ENCODE measurements around the gene RIPK1. TPM values are rescaled to one million over a fixed set of nuclear protein-coding genes. Genes with fewer than 3 reads are reported as not detected.

Gene RIPK1
- total and polyA plus RNA-seq, 10 of the 15 experiments (the other 5 are each of a cell fraction or from before 2014, with no cell fraction given), result 1.6 to 11.2 (median 6.3) TPM

- ATAC-seq (no peak), FAIRE-seq (no peak), DNase-seq (ENCODE audit: low read depth, low spot score) (no peak)
- H3K27ac ChIP-seq (ENCODE audit: control insufficient read depth, insufficient read depth), result no peak overlapping the region
- H3K36me3 ChIP-seq (ENCODE audit: control insufficient read depth in 2 of 2, insufficient read depth in 2 of 2, low read length in 1 of 2), result no peaks in the 10 kb centered on the region
- ChIA-PET CTCF (interaction anchor here (0.6 to 2.5 kb wide), 11 partner anchors 10 to 266 kb away, joined by 3 to 23 read pairs (median 5); partner anchors contain the start of gene NQO2), RAD21 (ENCODE audit: unreplicated experiment) (interaction anchor here (1.0 to 2.4 kb wide), 4 partner anchors 14 to 266 kb away, joined by 3 to 12 read pairs (median 4); no protein-coding TSS in a partner anchor), POLR2A (no interaction called here), SMC1A (ENCODE audit: uncharacterized antibody, unreplicated experiment) (interaction anchor here (0.6 to 3.6 kb wide), 9 partner anchors 19 to 675 kb away, joined by 3 to 18 read pairs (median 3); no protein-coding TSS in a partner anchor)
- no TSS peak for BruUV-seq (replicated peaks)
- no peak overlapping the region for H3K4me2 ChIP-seq (ENCODE audit: control insufficient read depth, insufficient read depth)
- H4K20me1 ChIP-seq (ENCODE audit: control insufficient read depth, insufficient read depth), result no peaks in the 10 kb centered on the region
- H3K27me3 ChIP-seq (replicated peaks in 1 of 2; ENCODE audit: control insufficient read depth in 2 of 2, insufficient read depth in 2 of 2, low read length in 1 of 2), result no peaks in the 10 kb centered on the region; a peak in 2 of 4 replicates
- no peak overlapping the region for H3K9ac ChIP-seq (ENCODE audit: control insufficient read depth, insufficient read depth, low read length)
- H3K9me3 ChIP-seq (replicated peaks; ENCODE audit: control insufficient read depth, insufficient read depth, low read length), result no peaks in the 10 kb centered on the region
- H3K4me1 ChIP-seq (ENCODE audit: control insufficient read depth, insufficient read depth, low read length), result no peaks in the 10 kb centered on the region
- no peak overlapping the region for H2AFZ ChIP-seq (ENCODE audit: control insufficient read depth, low read depth, low read length)
- intact Hi-C loops (cut with micrococcal nuclease; ENCODE audit: unreplicated experiment), result loop anchor here (10.0 kb wide), 1 partner anchor 212 kb away; the partner anchor contains the start of gene SERPINB1
- in situ Hi-C loops (cut with MboI), result loop anchor here (10.0 kb wide), 1 partner anchor 212 kb away; the partner anchor contains the start of gene SERPINB1
- no peak overlapping the region for H3K4me3 ChIP-seq
- 53% methylated on average over 11 of the region's 11 CpGs for WGBS (ENCODE audit: insufficient coverage, insufficient replicate concordance, low lambda C conversion rate, missing lambda C conversion rate)
- H3K79me2 ChIP-seq (ENCODE audit: control insufficient read depth, insufficient read depth, low read length), result no peaks in the 10 kb centered on the region
- TF ChIP-seq KLF5 (IDR thresholded peaks at IDR 0.05; ENCODE audit: partially characterized antibody) (no peak), NFXL1 (IDR thresholded peaks at IDR 0.05; ENCODE audit: borderline replicate concordance) (no peak), IRF3 (IDR thresholded peaks at IDR 0.05) (no peak), NFYA (IDR thresholded peaks at IDR 0.05; ENCODE audit: borderline replicate concordance, low read depth, low read length) (no peak), IRF4 (IDR thresholded peaks at IDR 0.05; ENCODE audit: low read depth, low read length) (no peak)
Measured at GRCh38 chr6:3057063-3057770, 11.1 kb upstream of the RIPK1 start.

Measured in GM12878 (cell line).